K562 treated with DMSO at 1 percent for 4 hours (cell line): Measurements from ENCODE around the gene NUDT4. TPM values are rescaled to one million over a fixed set of nuclear protein-coding genes. Genes with fewer than 3 reads are reported as not detected.

Source experiments
- total RNA-seq: library from RNA; unstranded; fragments of 300-600 nt; gene quantifications from 2 replicates; pipeline ENCODE4 v1.2.3, GENCODE V29; 2022; ENCODE audit not compliant: insufficient read depth

The NUDT4 gene
- 30.4 and 31.7 TPM in 2 replicates for total RNA-seq

GRCh38 chr12:93377252-93378195, at the start of gene NUDT4:
Gene NUDT4 (plus strand): TSS chr12:93377925. CDS start chr12:93378323, 398 bp downstream.

GRCh38 chr12:93441617-93442410, 64.1 kb downstream of the NUDT4 start, which contains the start of gene UBE2N:
Gene UBE2N (minus strand): TSS chr12:93441947. CDS start chr12:93441884, 63 bp downstream.

Other genes starting within 250 kb of the NUDT4 start
- 46.6 and 52.4 TPM in 2 replicates for gene UBE2N, start 64.0 kb downstream of the NUDT4 start, total RNA-seq
- gene MRPL42, start 89.6 kb downstream of the NUDT4 start, total RNA-seq = 76.3 and 84.1 TPM in 2 replicates
- gene SOCS2, start 194.8 kb downstream of the NUDT4 start, total RNA-seq = 115 and 146 TPM in 2 replicates